Peyer's patch (tissue), 4 donors: ENCODE data around the gene CD40LG. TPM values are rescaled to one million over a fixed set of nuclear protein-coding genes. Genes with fewer than 3 reads are reported as not detected.
A peak's percentile ranks its signal among the peaks of the same experiment; 100 is the strongest.

ENCODE experiments used
- DNase-seq, 3 donors: peaks; one replicate each; pipeline ENCODE4 v3.0.0-alpha.2; 2017 to 2019
- H3K27ac ChIP-seq, 4 donors: fragments of 200-600 bp; sonication (generic); one replicate each; pipeline ENCODE4 v1.5.1; 2016 to 2019
- H3K27me3 ChIP-seq, 2 donors: fragments of 200-600 bp; sonication (generic); one replicate each; pipeline ENCODE4 v1.5.1; 2019
- H3K36me3 ChIP-seq, 3 donors: fragments of 200-600 bp; sonication (generic); one replicate each; pipeline ENCODE4 v1.5.1; 2016 to 2019
- H3K4me1 ChIP-seq, 4 donors: fragments of 200-600 bp; sonication (generic); one replicate each; pipeline ENCODE4 v1.5.1; 2016 to 2019
- H3K4me3 ChIP-seq, 4 donors: fragments of 200-600 bp; sonication (generic); 1 replicate in 3 of 4; 2 replicates in 1 of 4; pipeline ENCODE4 v1.5.1; 2016 to 2019; ENCODE audit warnings: mild to moderate bottlenecking in 1 of 4
- H3K9me3 ChIP-seq, 4 donors: fragments of 200-600 bp; sonication (generic); one replicate each; pipeline ENCODE4 v1.5.1; 2016 to 2019; ENCODE audit warnings: mild to moderate bottlenecking in 1 of 4
- POLR2A ChIP-seq, 2 donors: fragments of 450-650 bp; IDR thresholded peaks; one replicate each; pipeline ENCODE4 v1.5.1; 2017; ENCODE audit warnings: antibody characterized with exemption in 2 of 2, mild to moderate bottlenecking in 2 of 2, moderate library complexity in 2 of 2
- total RNA-seq, 4 donors: library from RNA; depleted of rRNA; stranded (reverse); fragments of >200 nt; gene quantifications; one replicate each; pipeline ENCODE4 v1.1.0, GENCODE V29; 2016
- TF ChIP-seq, protein P1 (sequence below), 6 experiments: fragments of 450-650 bp in 4 of 6; fragments of 200-600 bp in 2 of 6; sonication (generic) in 1 of 6; IDR thresholded peaks; one replicate each; pipeline ENCODE4 v1.5.1; 2017 to 2019; ENCODE audit warnings: antibody characterized with exemption in 6 of 6, mild to moderate bottlenecking in 3 of 6, moderate library complexity in 1 of 6

Gene CD40LG
- total RNA-seq, 4 donors from 2014 or later = 0.94 TPM; not detected in 3

DNA sequence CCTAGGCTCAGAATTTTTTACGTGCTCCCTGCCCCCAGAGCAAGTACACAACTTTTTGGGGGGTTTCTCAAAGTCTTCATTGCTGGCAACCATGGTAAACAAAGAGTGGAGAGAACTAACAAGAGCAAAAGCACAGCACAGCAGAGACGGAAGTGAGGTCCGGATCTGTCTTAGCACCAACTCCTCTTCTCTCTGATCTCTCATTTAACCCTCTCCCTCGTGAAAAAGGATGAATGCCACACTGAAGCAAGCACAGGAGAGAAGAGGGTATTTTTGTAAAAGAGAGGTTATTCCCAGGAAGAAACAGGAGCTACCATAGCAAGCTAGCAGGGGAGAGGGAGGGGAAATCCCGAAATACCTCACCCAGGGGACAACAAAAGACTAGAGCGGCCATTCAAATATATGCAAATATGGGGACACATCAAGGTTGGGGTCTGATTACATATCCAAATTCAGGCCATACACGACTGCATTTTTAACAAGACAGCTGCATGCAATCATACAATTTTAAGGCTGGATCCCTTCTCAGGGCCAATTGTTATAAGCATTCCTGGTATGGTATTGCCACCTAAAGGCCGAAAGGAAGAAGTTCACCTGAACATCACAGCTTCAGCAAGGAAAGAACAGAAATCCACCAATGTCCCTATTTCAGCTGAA is 46.6 kb downstream of the CD40LG start:
- no peak for TF ChIP-seq POLR2A (IDR thresholded peaks at IDR 0.05)
- TF ChIP-seq, protein P1, sequence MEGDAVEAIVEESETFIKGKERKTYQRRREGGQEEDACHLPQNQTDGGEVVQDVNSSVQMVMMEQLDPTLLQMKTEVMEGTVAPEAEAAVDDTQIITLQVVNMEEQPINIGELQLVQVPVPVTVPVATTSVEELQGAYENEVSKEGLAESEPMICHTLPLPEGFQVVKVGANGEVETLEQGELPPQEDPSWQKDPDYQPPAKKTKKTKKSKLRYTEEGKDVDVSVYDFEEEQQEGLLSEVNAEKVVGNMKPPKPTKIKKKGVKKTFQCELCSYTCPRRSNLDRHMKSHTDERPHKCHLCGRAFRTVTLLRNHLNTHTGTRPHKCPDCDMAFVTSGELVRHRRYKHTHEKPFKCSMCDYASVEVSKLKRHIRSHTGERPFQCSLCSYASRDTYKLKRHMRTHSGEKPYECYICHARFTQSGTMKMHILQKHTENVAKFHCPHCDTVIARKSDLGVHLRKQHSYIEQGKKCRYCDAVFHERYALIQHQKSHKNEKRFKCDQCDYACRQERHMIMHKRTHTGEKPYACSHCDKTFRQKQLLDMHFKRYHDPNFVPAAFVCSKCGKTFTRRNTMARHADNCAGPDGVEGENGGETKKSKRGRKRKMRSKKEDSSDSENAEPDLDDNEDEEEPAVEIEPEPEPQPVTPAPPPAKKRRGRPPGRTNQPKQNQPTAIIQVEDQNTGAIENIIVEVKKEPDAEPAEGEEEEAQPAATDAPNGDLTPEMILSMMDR (IDR thresholded peaks at IDR 0.05) = peak; percentile 44 to 70 (median 58)
- Histone ChIP-seq H3K4me3 (no peak overlapping the region), H3K36me3 (no peaks in the 10 kb centered on the region), H3K27ac (peak overlapping the region in 2 of 4 donors; percentile 23 to 55), H3K9me3 (no peaks in the 10 kb centered on the region), H3K4me1 (no peaks in the 10 kb centered on the region), H3K27me3 (no peaks in the 10 kb centered on the region)
- DNase-seq = no peak

DNA sequence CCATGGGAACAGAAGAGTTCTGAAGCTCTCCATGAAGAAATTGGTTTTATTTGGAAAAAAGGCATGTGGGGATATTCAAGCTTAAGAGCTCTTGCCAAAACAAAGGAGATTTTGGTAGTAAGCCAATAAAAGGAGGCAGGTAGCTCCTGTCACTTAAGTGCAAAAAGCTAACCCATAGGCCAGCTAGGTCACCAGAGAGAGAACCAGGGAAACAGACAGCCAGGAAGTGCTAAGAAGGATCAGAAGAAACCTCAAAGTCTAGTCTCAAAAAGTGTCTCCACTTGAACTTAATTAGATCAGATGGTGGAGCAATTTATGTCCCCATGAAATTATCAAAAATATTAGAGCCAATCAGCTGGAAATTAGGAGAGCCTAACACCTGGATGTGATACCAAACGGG is 49.2 kb downstream of the CD40LG start:
- Histone ChIP-seq H3K36me3 (no peaks in the 10 kb centered on the region), H3K4me1 (no peaks in the 10 kb centered on the region), H3K27me3 (no peaks in the 10 kb centered on the region), H3K27ac (peak overlapping the region in 1 of 4 donors; percentile 21), H3K4me3 (no peak overlapping the region), H3K9me3 (no peaks in the 10 kb centered on the region)
- no peak for DNase-seq
- TF ChIP-seq POLR2A (IDR thresholded peaks at IDR 0.05) = no peak
- TF ChIP-seq, protein P1 (IDR thresholded peaks at IDR 0.05) = no peak

DNA sequence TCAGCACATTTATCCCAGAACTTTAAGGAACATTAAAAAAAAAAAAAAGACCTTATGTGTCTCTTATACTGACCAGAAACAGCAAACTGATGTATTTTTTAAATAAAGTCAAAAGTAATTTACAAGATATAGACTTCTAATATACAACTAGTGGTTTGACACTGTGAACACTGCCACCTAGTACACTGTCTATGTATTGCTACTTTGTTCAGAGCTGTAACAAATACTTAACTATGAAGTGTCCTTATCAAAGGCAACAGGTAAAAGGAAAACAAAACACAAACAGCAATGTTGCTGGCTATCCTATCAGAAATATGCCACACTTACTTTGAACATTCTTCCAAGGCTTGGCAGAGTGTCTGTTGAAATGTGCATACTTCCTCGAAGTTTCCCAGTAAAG is 60.4 kb downstream of the CD40LG start:
- Histone ChIP-seq H3K36me3 (no peaks in the 10 kb centered on the region), H3K4me1 (no peaks in the 10 kb centered on the region), H3K9me3 (no peaks in the 10 kb centered on the region), H3K4me3 (no peak overlapping the region), H3K27me3 (no peaks in the 10 kb centered on the region), H3K27ac (no peak overlapping the region)
- DNase-seq = no peak
- TF ChIP-seq, protein P1 (IDR thresholded peaks at IDR 0.05) = peak in 4 of 6 experiments; percentile 23 to 39 (median 30)
- TF ChIP-seq POLR2A (IDR thresholded peaks at IDR 0.05) = no peak

Other genes with a start within 250 kb of the CD40LG start
- not detected for gene BRS3, start 160.2 kb upstream of the CD40LG start, total RNA-seq
- 10 to 100 TPM; 25.9 to 45.4 (median 27.9) TPM for gene HTATSF1, start 150.6 kb upstream of the CD40LG start, total RNA-seq
- gene VGLL1, start 115.9 kb upstream of the CD40LG start, total RNA-seq = not detected
- 10 to 100 TPM in 1 of 4 donors, 1 to 10 TPM in 3; 3.8 to 29.7 (median 6.6) TPM for gene ARHGEF6, start 132.8 kb downstream of the CD40LG start, total RNA-seq
- gene RBMX, start 232.6 kb downstream of the CD40LG start, total RNA-seq = 100 to 1,000 TPM; 128 to 228 (median 143) TPM